Measurements from ENCODE around the gene ZNF644.

ZNF644 gene

DNA sequence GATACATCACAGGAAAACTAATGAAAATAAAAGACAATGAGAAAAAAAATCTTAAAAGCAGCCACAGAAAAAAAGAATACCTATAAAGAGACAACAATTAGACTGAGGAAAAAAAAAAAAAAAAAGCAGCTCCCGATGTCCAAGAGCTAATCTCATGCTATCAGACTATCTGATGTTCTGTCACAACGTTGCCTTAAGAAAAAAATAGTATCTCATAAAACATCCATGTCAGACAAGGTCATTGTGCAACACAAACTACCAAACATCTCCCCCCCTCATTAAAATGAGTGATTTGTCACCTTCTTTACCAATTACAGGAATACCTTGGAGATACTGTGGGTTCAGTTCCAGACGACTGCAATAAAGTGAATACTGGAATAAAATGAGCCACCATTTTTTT, 68.9 kb downstream of the ZNF644 start:
- Histone ChIP-seq H3K79me2 (ENCODE audit: low read length) (peaks cover 86% of the 10 kb centered on the region), H3K9ac (ENCODE audit: low read length) (no peak overlapping the region)

DNA sequence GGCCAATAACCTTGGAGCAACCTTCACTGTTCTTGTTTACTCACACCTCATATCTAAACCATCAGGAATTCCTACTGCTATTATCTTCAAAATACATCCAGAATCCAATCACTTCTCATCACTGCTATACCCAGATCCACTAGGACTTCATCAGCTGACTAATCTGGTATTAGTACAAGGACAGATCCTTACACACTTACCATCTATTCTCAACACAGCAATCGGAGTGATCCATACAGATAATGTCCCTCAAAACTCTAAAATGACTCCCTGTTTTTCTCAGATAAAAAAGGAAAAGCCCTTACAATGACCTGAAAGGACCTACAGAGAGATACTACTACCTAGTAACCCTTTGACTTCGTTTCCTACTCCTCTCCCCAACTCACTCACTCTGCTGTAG, 70.8 kb downstream of the ZNF644 start:
- H2AFZ ChIP-seq (ENCODE audit: low read length): no peak overlapping the region
- 0 out of 2 replicates have a peak, but pooled peaks cover 1% of the 10 kb centered on the region for H3K36me3 ChIP-seq (replicated peaks; ENCODE audit: insufficient read depth, low read length)
- no peak overlapping the region for H3K4me3 ChIP-seq (ENCODE audit: low read length)
- TF ChIP-seq EZH2 (optimal IDR thresholded peaks at IDR 0.05; ENCODE audit: low read depth, low read length): no peak
- TF ChIP-seq, protein P1, sequence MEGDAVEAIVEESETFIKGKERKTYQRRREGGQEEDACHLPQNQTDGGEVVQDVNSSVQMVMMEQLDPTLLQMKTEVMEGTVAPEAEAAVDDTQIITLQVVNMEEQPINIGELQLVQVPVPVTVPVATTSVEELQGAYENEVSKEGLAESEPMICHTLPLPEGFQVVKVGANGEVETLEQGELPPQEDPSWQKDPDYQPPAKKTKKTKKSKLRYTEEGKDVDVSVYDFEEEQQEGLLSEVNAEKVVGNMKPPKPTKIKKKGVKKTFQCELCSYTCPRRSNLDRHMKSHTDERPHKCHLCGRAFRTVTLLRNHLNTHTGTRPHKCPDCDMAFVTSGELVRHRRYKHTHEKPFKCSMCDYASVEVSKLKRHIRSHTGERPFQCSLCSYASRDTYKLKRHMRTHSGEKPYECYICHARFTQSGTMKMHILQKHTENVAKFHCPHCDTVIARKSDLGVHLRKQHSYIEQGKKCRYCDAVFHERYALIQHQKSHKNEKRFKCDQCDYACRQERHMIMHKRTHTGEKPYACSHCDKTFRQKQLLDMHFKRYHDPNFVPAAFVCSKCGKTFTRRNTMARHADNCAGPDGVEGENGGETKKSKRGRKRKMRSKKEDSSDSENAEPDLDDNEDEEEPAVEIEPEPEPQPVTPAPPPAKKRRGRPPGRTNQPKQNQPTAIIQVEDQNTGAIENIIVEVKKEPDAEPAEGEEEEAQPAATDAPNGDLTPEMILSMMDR (IDR thresholded peaks at IDR 0.05; ENCODE audit: low read length): no peak
- TF ChIP-seq EZH2phosphoT487 (IDR thresholded peaks at IDR 0.05; ENCODE audit: low read length): no peak
- no peaks in the 10 kb centered on the region for H3K27me3 ChIP-seq (replicated peaks; ENCODE audit: insufficient read depth, low read length)
- H4K20me1 ChIP-seq (ENCODE audit: insufficient read depth, low read length): peaks cover 19% of the 10 kb centered on the region
- DNase-seq: no peak
- H3K4me1 ChIP-seq (ENCODE audit: low read length): no peaks in the 10 kb centered on the region
- H3K4me2 ChIP-seq (ENCODE audit: low read depth, low read length): no peak overlapping the region
- H3K9me3 ChIP-seq (replicated peaks; ENCODE audit: insufficient read depth, low read length): no peaks in the 10 kb centered on the region
- no peak overlapping the region for H3K27ac ChIP-seq (ENCODE audit: low read length)
- H3K9ac ChIP-seq (ENCODE audit: low read length): no peak overlapping the region
- H3F3A ChIP-seq (ENCODE audit: insufficient read depth, low read length): no peaks in the 10 kb centered on the region
- no peaks in the 10 kb centered on the region for H3K9me2 ChIP-seq (replicated peaks; ENCODE audit: insufficient read depth, low read length)
- H3K79me2 ChIP-seq (ENCODE audit: low read length): peaks cover 84% of the 10 kb centered on the region

More for the DNA sequence above, 68.9 kb downstream of the ZNF644 start:
- no peaks in the 10 kb centered on the region for H3K27me3 ChIP-seq (replicated peaks; ENCODE audit: insufficient read depth, low read length)
- no peaks in the 10 kb centered on the region for H3K4me1 ChIP-seq (ENCODE audit: low read length)
- TF ChIP-seq EZH2phosphoT487 (IDR thresholded peaks at IDR 0.05; ENCODE audit: low read length) (no peak), EZH2 (optimal IDR thresholded peaks at IDR 0.05; ENCODE audit: low read depth, low read length) (no peak)
- TF ChIP-seq, protein P1 (IDR thresholded peaks at IDR 0.05; ENCODE audit: low read length): no peak
- no peak overlapping the region for H3K4me3 ChIP-seq (ENCODE audit: low read length)
- H4K20me1 ChIP-seq (ENCODE audit: insufficient read depth, low read length): peaks cover 22% of the 10 kb centered on the region
- no peaks in the 10 kb centered on the region for H3F3A ChIP-seq (ENCODE audit: insufficient read depth, low read length)
- no peak overlapping the region for H3K4me2 ChIP-seq (ENCODE audit: low read depth, low read length)
- no peak overlapping the region for H2AFZ ChIP-seq (ENCODE audit: low read length)
- H3K36me3 ChIP-seq (replicated peaks; ENCODE audit: insufficient read depth, low read length): 0 out of 2 replicates have a peak, but pooled peaks cover 3% of the 10 kb centered on the region
- no peak overlapping the region for H3K27ac ChIP-seq (ENCODE audit: low read length)
- H3K9me2 ChIP-seq (replicated peaks; ENCODE audit: insufficient read depth, low read length): no peaks in the 10 kb centered on the region
- no peak for DNase-seq
- H3K9me3 ChIP-seq (replicated peaks; ENCODE audit: insufficient read depth, low read length): no peaks in the 10 kb centered on the region

DNA sequence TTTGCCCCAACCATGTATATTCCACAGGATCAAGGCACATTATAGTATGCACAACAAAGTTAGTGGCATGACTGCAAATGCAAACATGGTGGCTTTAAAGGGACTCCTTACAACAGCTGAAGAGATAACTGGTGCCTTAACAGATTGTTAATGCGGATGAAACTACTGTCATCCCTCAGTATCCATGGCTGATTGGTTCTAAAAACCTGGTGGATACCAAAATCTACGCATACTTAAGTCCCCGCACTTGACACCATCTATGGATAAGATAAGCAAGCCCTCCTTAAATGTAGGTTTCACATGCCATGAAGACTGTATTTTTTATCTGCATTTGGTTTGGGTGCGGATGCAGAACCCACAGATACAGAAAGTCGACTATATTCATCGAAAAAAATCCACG, 73.5 kb downstream of the ZNF644 start:
- Histone ChIP-seq H4K20me1 (ENCODE audit: insufficient read depth, low read length) (peaks cover 19% of the 10 kb centered on the region), H2AFZ (ENCODE audit: low read length) (no peak overlapping the region), H3K9me3 (replicated peaks; ENCODE audit: insufficient read depth, low read length) (no peaks in the 10 kb centered on the region), H3K4me2 (ENCODE audit: low read depth, low read length) (no peak overlapping the region), H3F3A (ENCODE audit: insufficient read depth, low read length) (no peaks in the 10 kb centered on the region), H3K27me3 (replicated peaks; ENCODE audit: insufficient read depth, low read length) (no peaks in the 10 kb centered on the region), H3K36me3 (replicated peaks; ENCODE audit: insufficient read depth, low read length) (peaks cover 3% of the 10 kb centered on the region; the same call in 1 of the 2 replicates), H3K27ac (ENCODE audit: low read length) (no peak overlapping the region), H3K4me1 (ENCODE audit: low read length) (no peaks in the 10 kb centered on the region), H3K9ac (ENCODE audit: low read length) (no peak overlapping the region), H3K9me2 (replicated peaks; ENCODE audit: insufficient read depth, low read length) (no peaks in the 10 kb centered on the region), H3K4me3 (ENCODE audit: low read length) (no peak overlapping the region), H3K79me2 (ENCODE audit: low read length) (peaks cover 81% of the 10 kb centered on the region)
- DNase-seq: no peak
- no peak for TF ChIP-seq EZH2 (optimal IDR thresholded peaks at IDR 0.05; ENCODE audit: low read depth, low read length)

DNA sequence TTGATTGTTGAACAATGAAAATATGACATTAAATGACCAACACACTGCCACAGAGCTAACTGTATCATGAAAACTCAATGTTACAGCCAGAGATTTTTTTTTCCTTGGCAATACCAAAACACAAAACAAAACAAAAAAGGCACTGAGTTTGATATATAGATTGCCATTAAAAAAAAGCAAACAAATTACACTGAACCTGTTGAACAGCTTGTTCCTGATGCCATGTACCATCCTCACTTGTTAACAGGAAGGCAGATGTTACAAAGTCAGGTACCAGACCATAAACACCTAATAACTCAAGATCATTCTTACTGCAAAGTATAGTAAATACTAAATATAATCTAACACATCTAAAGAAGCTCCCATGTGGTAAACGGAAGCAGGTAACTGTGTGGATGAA, 75.2 kb downstream of the ZNF644 start:
- Histone ChIP-seq H3K9me3 (replicated peaks; ENCODE audit: insufficient read depth, low read length) (no peaks in the 10 kb centered on the region), H3K79me2 (ENCODE audit: low read length) (peaks cover 64% of the 10 kb centered on the region), H3K36me3 (replicated peaks; ENCODE audit: insufficient read depth, low read length) (peaks cover 3% of the 10 kb centered on the region; the same call in 1 of the 2 replicates), H3K9me2 (replicated peaks; ENCODE audit: insufficient read depth, low read length) (no peaks in the 10 kb centered on the region), H3K4me1 (ENCODE audit: low read length) (no peaks in the 10 kb centered on the region), H3K27ac (ENCODE audit: low read length) (no peak overlapping the region), H3K9ac (ENCODE audit: low read length) (no peak overlapping the region), H3F3A (ENCODE audit: insufficient read depth, low read length) (no peaks in the 10 kb centered on the region), H3K4me2 (ENCODE audit: low read depth, low read length) (no peak overlapping the region), H3K27me3 (replicated peaks; ENCODE audit: insufficient read depth, low read length) (no peaks in the 10 kb centered on the region), H3K4me3 (ENCODE audit: low read length) (no peak overlapping the region), H4K20me1 (ENCODE audit: insufficient read depth, low read length) (peaks cover 14% of the 10 kb centered on the region), H2AFZ (ENCODE audit: low read length) (no peak overlapping the region)
- TF ChIP-seq EZH2 (optimal IDR thresholded peaks at IDR 0.05; ENCODE audit: low read depth, low read length): no peak
- TF ChIP-seq, protein P1 (IDR thresholded peaks at IDR 0.05; ENCODE audit: low read length): no peak
- TF ChIP-seq EZH2phosphoT487 (IDR thresholded peaks at IDR 0.05; ENCODE audit: low read length): no peak
- DNase-seq: no peak
